Measurements from ENCODE around the gene ADGRF1.

Gene ADGRF1

DNA sequence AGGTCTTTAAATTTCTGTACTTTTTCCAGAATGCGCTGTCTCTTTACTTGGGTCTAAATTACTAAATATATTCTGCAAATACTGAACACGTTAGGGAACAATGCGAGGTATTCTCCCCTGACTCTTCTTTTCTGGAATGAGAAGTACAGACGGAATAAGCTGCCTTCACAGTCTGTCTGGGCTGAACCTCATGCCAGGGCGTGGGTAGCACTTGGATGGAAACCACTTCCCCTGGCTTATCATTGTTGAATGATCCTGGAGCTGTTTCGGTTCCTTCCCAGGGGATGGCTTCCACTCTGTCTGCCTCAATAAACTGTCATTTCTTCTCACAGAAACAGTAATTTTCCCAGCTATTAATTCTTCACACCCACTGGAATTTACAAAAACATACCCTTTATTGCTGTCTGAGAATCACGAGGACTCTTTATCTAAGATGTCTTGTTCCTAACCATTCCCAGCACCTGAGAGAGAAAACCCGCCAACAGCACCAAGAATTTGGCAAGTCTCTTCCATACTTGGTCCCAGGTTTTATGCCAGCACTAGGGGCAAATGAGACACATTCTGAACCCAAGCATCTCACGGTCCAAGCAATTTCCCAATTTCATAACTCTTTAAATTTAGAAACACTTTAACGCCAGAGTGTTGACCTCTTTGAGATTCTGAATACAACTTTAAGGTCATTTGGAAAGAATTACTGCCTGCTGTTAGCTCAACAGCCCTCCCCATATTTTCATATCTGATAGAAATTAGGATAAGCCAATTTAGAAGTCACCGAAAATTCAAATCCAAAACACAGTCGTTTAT is 77.2 kb downstream of the ADGRF1 start:
- H3K9me3 ChIP-seq, result no peaks in the 10 kb centered on the region
- no peak overlapping the region for H3K4me3 ChIP-seq
- no peaks in the 10 kb centered on the region for H3K36me3 ChIP-seq
- DNase-seq, result no peak
- no peaks in the 10 kb centered on the region for H3K27me3 ChIP-seq
- peaks cover 0 to 19% (median 0%) of the 10 kb centered on the region in 4 donors for H3K4me1 ChIP-seq
- intact Hi-C loops (cut with DNase I; ENCODE audit: low total_unique reads), result no loop called here
- TF ChIP-seq, protein P1, sequence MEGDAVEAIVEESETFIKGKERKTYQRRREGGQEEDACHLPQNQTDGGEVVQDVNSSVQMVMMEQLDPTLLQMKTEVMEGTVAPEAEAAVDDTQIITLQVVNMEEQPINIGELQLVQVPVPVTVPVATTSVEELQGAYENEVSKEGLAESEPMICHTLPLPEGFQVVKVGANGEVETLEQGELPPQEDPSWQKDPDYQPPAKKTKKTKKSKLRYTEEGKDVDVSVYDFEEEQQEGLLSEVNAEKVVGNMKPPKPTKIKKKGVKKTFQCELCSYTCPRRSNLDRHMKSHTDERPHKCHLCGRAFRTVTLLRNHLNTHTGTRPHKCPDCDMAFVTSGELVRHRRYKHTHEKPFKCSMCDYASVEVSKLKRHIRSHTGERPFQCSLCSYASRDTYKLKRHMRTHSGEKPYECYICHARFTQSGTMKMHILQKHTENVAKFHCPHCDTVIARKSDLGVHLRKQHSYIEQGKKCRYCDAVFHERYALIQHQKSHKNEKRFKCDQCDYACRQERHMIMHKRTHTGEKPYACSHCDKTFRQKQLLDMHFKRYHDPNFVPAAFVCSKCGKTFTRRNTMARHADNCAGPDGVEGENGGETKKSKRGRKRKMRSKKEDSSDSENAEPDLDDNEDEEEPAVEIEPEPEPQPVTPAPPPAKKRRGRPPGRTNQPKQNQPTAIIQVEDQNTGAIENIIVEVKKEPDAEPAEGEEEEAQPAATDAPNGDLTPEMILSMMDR (IDR thresholded peaks at IDR 0.05), result no peak
- H3K27ac ChIP-seq, result peak overlapping the region in 1 of 2 donors; percentile 13

DNA sequence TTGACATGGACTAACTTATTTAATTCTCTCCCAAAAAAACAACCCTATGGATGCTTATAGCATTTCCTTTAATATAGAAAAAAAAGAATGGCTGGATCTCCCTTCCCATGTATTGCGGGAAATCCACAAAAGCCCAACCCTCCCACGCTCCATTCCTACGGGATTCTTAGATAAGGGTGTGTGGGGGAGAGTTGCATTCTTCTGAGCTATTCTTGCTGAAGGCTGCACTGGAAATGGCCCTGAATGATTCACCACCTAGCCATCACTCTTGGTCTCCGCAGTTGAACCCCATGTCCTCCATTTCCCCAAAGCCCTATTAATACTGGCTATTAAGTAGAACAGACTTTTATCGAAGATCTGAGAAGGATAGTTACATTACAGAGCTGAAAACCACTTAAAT is 78.5 kb downstream of the ADGRF1 start:
- Histone ChIP-seq H3K4me1 (peaks cover 0 to 19% (median 0%) of the 10 kb centered on the region in 4 donors), H3K36me3 (no peaks in the 10 kb centered on the region), H3K9me3 (no peaks in the 10 kb centered on the region), H3K4me3 (no peak overlapping the region), H3K27ac (no peak overlapping the region), H3K27me3 (no peaks in the 10 kb centered on the region)
- DNase-seq, result no peak
- intact Hi-C loops (cut with DNase I; ENCODE audit: low total_unique reads), result no loop called here
- TF ChIP-seq, protein P1 (IDR thresholded peaks at IDR 0.05), result no peak

DNA sequence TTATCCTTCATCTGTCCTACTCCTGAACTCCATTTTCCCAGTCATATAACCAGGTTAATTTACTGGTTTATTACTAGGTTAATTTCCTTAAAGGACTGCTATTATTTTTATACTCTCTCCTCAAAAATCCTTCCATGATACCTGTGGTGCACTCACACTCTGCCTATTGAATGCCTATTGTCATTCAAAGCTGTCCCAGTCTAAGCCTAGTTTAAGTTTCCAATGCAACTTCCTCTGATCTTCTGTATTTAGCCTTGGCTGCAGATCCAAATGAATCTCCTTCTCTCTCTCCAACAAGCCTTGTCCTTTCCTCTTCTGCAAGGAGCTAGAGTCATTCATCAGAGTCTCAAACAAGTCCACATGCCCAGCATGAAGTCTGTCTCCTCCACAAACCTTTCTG is 79.1 kb downstream of the ADGRF1 start:
- intact Hi-C loops (cut with DNase I; ENCODE audit: low total_unique reads), result no loop called here
- Histone ChIP-seq H3K9me3 (no peaks in the 10 kb centered on the region), H3K27me3 (no peaks in the 10 kb centered on the region), H3K36me3 (no peaks in the 10 kb centered on the region), H3K4me3 (no peak overlapping the region), H3K27ac (no peak overlapping the region), H3K4me1 (peaks cover 0 to 19% (median 0%) of the 10 kb centered on the region in 4 donors)
- TF ChIP-seq, protein P1 (IDR thresholded peaks at IDR 0.05), result no peak
- DNase-seq, result no peak

DNA sequence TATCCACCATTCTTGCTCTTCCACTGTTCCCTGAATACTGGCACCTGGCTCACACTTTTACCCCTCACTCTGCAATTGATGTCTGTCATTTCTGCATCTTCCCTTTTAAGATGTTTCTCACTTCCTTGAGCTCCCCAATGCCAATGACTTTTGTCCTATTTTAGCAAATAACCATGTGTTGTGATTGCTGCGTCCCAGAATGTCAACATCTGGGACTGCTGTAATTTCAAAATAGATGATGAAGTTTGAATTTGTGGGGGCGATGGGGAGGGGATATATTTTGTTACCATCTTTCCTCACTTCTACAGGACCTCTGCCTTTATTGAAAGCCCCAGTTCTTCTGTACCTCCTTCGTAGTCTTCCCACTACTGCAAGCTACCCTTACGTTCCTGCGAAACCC is 80.4 kb downstream of the ADGRF1 start:
- H3K4me1 ChIP-seq, result peaks cover 0 to 19% (median 0%) of the 10 kb centered on the region in 4 donors
- H3K27ac ChIP-seq, result no peak overlapping the region
- no peaks in the 10 kb centered on the region for H3K9me3 ChIP-seq
- no peaks in the 10 kb centered on the region for H3K36me3 ChIP-seq
- H3K27me3 ChIP-seq, result no peaks in the 10 kb centered on the region
- TF ChIP-seq, protein P1 (IDR thresholded peaks at IDR 0.05), result no peak
- no peak overlapping the region for H3K4me3 ChIP-seq
- intact Hi-C loops (cut with DNase I; ENCODE audit: low total_unique reads), result no loop called here
- no peak for DNase-seq

DNA sequence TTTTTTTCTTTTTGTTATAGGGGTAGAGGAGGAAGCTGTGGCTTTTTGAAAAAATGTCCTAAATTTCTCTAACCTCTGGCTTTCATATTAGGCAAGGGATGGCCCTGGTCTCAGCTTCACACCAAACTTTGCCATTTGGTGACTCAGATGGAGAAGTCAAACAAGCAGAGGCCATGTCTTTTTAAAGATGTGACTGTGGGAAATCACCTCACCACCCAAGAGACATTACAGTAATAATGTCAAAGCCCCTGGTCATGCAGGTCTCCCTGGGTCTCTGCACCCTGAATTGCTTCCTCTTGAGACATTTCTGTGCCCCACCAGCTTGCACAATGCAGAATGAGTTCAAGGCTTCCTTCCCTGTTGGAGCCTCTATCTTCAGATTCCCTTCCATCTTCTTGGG is 80.9 kb downstream of the ADGRF1 start:
- intact Hi-C loops (cut with DNase I; ENCODE audit: low total_unique reads), result no loop called here
- Histone ChIP-seq H3K27me3 (no peaks in the 10 kb centered on the region), H3K27ac (no peak overlapping the region), H3K4me1 (peaks cover 0 to 19% (median 0%) of the 10 kb centered on the region in 4 donors), H3K4me3 (no peak overlapping the region), H3K36me3 (no peaks in the 10 kb centered on the region), H3K9me3 (no peaks in the 10 kb centered on the region)
- TF ChIP-seq, protein P1 (IDR thresholded peaks at IDR 0.05), result no peak
- no peak for DNase-seq

All from tibial artery (tissue), 4 donors.